ENCODE measurements around the gene NR2F6.

Gene NR2F6

DNA sequence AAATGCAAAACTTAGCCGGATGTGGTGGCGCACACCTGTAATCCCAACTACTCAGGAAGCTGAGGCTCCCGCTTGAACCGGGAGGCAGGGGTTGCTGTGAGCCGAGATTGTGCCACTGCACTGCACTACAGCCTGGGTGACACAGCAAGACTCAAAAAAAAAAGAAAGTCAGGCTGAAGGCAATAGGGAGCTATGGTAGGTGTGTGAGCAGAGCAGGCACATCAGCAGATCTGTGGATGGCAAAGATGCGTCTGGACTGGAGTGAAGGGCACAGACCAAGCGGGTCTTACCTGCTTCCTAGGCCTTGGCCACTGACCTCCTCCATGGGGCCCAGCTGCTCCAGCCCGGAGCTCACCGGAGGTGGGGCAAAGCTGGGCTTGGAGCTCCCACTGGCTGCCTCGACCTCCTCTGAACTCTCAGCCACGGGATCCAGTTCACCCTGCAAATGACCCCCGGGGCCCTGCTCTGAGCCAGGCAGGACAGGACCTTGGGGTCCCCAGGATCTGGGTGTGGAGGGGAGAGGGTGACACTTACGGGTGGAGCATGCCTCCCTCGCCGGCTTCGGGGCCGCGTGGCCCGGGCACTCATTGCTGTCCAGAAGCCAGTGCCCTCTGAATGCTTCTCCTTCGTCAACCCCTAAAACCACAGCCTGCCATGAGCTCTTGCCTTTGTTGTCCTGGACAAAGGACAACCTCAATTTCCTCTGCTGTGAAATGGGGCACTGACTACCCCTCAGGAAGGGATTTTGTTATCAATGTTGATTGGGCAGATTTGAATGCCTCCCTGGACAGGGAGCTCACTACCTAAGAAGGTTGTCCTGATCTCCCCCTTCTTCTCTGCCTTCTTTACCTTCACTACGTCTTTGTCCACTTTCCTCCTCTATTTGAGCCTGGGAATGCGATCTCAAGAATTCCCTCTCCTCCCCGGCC lies 18.3 kb upstream of the NR2F6 start:
- no peak for DNase-seq

DNA sequence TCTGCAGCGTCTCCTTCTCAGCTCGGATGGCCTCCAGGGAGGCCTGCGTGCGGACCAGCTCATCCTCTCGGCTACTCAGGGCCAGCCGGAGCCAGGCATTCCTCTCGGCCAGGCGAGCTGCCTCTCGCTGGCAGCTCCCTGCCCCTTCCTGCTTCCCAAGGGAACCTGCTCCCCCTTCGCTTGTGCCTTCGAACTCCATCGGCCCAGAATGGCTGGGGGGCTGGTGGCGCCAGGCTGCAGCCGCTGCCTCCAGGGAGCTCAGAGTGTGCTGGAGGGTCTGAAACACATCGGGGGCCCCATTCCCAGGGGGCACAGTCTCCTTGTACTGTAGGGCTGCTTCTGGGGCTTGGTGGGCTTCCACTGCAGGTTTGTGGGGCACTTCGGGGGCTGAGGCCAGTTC lies 16.8 kb upstream of the NR2F6 start:
- DNase-seq: no peak

DNA sequence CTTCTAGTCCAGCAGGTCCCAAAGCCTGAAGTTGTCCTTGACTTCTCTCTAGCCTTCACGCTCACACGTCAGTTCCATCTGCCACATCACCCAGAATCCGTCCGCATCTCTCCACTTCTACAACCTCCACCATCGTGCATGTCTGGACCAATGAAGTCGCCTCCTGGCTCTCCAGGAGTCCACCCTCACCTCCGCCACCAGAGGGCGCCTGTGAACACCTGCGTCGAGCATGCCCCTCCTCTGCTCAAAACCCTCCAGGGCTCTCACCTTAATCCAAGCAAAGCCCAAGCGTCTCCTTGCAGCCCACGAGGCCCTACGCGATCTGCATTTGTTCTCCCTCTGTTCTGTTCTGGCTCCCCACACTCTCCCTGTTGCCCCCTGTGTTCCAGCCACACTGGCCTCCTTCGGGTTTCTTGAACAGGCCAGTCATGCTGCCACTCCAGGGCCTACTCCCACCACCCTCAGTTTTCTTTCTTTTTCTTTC lies 15.2 kb upstream of the NR2F6 start:
- peak; percentile 89 for DNase-seq

DNA sequence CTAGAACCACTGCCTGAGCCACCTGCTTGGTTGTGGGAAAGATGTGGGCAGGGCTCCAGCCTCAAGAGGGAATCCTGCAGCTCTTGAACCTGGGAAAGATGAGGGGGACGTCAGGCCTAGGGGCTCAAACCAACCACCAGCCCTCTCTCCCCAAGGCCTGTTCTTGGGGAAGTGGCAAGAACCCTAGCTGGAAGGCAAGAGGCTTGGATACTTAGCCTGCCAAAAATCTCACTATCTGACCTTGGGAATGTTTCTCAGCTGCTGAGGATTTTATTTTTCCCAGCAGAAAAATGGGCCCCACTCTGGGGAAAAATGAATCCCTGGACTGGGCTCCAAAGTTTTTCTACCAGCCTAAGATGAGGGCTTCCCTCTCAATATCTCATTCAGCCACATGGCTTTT lies 14.2 kb upstream of the NR2F6 start:
- no peak for DNase-seq

DNA sequence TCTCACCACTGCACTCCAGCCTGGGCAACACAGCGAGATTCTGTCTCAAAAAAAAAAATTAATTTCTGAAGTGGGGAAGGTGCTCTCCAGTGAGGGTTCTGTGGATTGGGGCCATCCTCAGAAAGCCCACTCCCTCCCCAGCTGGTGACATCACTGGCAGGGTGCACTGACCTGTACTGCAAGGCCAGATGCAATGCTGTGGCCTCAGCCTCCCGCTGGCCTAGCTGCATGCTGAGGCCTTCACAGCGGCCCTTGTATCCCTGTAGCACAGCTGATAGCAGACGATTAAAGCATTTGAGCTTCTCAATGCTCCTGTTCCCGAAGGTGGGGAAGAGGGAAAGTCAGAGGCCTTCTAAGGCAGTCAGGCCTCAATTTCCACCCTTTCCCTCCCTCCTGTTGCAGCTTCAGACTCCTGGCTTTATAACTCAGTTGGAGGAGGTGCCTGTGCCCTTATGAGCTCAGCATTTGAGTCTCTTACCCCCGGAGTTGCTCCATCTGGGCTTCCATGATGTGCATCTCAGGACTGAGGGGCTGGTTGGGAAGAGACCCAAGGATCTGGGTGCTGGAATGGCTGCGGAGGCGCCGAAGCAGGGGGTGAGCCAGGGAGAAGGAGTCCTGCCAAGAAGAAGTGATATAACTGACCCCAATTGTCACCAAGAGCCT lies 13.5 kb upstream of the NR2F6 start:
- no peak for DNase-seq

DNA sequence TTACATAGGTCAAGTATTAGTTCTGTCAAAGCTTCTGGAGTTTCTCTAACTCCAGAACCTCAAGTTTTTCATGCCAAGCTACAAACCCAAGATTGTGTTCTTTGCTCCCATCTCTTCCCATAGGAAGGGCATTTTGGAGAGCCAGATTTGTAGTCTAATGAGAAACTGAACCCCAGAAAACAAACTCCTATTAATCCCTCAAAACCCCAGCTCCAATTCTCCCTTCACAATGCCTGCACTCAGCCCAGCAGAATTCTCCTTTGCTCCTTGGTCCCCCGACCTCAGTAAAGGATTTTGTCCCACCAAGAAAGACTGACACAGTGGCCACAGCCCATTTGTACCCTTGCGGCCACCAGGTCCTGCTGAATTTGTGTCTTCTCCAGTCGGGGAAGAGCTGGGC lies 10.4 kb upstream of the NR2F6 start:
- no peak for DNase-seq

DNA sequence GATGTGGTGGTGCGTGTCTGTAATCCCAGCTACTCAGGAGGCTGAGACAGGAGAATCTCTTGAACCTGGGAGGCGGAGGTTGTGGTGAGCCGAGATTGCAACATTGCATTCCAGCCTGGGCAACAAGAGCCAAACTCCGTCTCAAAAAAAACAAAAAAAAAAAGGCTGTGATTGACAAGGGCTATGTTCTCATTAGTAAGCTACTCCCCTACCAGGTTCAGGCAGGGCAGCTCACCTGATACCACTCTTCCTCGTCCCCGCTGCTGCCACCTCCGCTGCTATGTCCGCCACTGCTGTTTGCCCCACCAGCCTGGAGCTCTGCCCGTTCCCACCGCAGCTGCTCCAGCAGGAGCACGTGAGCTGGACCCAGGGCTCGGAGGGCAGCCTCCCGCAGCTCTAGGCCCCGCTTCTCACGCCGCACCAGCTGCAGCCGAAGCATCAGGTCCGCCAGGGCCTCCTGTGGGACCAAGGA lies 9.5 kb upstream of the NR2F6 start:
- DNase-seq: no peak

DNA sequence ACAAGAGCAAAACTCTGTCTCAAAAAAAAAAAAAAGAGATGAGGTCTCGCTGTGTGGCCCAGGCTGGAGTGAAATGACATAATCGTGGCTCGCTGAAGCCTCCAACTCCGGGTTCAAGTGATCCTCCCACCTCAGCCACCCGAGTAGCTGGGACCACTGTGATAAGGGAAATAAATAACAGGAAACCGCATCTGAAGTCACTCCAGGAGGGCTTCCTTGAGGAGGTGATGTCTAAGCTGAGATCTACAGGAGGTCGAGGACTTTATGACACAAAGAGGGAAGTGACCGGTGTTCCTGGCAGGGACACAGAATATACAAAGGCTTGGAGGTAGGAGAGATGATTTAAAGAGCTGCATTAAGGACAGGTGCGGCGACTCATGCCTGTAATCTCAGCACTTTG lies 8.9 kb upstream of the NR2F6 start:
- DNase-seq: no peak

DNA sequence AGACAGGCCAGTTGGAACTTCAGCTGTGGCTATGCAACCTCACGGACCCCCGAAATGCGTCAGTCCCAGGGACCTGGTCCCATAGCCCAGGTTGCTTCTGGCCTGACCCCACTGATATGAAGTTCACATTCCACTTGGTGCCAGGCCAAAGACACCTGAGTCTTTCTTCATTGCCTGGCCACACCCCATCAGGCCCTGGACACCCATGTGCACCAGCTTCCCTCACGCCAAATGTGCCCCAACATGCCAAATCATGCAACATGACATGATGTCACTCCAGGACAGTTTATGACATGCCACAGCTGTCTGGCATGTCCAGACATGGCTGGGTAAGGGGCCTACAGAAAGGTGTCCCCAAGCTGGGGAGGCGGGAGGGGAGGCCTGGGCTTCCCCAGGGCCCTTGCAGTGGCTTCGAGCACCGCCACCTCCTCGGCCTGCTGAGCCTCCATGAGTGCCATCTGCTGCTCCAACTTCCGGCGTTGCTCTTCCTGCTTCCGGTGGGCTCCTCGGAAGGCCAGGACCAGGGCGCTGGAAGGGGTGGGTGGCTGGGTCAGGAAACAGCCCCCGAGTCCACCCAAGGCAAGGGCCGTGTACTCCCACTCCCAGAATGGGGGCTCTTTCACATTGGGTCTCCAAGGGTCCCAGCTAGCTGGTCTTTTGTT lies 4.3 kb upstream of the NR2F6 start:
- DNase-seq: no peak

DNA sequence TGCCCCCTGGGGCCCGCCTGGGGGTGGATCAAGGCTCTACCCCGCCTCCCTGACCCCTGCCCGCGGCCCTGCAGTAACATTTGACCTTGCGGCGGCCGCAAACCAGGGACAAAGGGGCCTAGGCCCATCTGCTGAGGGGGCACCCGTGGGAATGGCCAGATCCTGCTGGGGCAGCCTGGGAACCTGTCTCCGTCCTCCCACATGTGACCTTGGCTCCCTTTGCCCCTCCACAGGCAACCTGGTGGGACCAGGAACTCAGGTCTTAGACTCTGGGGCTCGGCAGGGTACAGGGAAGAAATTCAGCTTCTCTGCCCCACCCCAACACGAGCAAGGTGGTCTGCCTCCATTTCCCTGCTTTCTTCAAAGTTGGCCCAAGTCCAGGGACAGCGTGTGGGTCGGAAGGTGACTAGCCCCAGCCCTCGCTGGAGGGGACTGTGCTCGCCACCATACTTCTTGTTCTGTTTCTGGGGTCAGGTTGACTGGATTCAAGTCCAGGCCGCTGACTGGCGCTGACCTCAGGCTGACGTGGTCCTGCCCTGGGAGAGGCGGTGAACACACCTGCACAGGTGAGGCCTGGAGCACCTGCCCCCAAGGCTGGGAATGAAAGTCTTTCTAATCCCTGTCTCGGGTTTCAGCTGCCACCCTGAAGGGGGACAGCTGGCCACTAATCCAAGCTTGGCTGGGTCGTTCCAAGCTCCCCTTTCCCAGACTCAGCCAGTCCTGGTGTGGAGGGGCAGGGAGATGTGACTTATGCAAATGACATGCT lies 2.5 kb upstream of the NR2F6 start:
- DNase-seq: no peak

DNA sequence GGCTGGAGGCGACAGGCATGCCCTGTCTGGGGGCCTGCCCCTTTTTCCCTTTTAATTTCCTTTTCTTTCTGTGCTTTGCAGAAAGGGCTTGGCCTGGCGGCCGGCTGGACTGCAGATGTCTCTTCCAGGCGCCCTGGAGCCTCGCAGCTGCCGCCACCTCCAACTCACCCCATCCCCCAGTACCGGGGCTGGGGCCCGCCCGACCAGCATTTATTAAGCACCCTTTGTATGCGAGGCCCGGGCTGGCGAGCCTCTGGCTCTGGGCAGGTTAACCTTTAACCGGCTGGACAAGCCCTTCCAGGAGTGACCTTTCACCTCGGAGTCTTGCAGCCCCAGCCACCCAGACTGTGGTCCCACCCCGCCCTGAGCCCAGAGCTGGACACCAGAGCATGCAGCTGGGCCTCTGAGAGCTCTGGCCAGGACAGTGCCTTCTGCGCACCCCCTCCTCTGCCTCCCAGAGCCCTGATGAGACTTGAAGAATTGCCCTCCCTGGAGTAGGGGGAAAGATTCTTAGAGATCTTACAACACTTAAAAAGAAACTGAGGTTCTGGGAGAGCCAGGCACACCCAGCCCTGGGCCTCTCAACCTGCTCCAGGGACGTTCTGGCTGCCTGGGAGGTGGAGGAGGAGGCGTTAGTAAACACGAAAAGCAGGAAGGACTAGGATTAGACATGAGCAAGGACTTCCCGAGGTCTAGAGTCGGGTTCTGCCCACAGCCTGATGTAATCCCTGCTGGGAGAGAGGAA lies 1.1 kb upstream of the NR2F6 start:
- no peak for DNase-seq

DNA sequence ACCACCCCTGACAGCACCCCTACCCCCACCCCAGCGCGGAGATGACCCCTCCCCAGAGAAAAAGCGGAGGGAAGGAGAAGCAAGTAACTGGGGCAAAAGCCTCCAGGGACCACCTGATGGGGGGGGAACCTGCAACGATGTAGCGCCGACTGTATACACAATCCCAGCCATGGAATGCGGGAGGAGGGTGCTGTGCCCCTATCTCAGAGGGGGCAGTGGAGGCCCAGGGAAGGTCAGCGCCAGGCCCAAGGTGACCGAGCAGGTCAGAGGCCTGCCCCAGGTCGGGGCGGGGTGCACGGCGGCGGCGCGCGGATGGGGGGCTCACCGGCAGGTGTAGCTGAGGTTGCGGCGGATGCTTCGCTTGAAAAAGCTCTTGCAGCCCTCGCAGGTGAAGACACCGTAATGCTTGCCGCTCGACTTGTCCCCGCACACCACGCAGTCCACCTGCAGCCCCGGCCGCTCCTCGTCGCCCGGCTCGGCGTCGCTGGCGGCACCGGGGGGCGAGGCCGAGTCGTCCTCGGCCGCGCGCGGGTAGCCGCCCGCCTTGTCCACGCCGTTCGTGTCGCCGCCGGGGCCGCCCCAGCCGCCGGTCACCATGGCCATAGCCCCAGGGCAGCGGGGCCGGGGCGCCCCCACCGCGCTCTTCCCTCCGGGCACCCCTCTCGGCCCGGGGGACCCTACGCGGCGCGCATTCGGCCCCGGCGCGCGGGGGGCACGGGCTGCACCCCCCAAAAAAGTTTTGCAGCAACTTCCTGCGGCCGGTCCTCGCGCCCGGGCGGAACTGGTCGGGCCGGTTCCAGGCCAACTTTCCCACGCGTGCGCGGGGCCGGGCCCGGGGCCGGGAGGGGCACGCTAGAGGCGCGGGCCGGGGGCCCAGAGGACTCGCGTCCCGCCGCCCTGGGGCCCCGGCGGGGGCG lies 843 bp downstream of the NR2F6 start:
- DNase-seq: no peak

DNA sequence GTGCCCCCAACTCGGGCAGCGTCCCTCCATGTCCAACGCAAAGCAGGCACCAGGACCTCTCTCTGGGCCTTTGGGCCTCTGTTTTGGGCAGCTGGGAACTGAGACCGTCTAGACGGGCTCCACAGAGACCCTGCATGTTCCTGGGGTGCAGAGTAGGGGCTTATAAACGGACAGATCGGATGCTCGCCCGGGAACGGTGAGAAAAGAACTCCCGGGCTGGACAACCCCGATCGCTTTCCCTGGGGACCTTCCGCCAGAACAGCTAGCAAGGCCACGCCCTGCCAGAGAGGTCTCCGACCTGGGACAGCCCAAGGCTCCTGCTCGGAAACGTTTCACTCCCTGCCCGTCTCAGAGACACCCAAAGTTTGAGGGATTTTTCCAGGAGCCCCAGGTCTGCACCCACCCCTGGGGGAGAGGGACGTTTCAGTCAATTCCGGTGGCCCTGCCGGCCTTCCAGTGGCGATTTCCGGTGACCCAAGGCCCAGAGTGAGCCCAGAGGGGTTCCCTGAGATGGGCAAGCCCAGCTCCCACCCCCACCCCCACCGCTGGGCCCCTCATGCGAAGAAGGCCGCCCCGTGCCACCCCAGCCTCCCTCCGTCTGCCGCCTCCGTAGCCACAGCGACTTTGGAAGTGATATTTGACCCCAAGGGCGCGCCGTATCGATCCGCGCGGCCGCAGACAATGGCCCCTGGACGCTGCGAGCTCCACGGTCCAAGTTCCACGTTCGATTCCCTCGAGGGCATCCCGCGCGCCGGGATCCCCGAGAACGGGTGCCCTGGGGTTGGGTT lies 1.7 kb downstream of the NR2F6 start:
- DNase-seq: no peak

DNA sequence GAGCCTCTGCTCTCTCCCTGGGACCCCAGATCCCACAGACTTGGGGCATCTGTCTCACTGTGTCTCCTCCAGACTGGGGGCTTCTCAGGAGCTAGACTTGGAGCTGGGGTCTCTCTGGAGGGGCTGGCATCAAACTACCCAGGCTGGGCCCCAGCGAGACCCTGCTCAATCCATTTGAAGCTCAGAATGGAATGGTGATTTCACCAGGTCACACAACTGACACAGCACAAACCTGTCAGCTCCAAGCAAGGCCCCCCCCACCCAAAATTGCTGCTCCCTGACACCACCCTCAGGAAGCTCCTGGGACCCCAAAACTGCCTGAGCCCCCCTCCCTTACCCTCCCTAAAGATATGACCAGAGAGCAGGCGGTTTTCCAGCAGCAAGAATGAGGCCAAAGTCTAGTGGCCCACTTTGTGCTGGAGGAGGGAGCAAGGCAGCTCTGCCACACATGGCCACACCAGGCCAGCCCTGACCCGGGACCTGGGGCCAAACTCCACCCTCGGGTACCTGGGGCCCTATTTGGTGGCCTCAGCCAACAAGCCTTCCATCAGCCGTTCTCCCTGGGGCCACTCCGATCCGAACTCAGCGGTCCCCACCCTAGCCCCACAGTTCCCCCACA lies 2.4 kb downstream of the NR2F6 start:
- DNase-seq: no peak

DNA sequence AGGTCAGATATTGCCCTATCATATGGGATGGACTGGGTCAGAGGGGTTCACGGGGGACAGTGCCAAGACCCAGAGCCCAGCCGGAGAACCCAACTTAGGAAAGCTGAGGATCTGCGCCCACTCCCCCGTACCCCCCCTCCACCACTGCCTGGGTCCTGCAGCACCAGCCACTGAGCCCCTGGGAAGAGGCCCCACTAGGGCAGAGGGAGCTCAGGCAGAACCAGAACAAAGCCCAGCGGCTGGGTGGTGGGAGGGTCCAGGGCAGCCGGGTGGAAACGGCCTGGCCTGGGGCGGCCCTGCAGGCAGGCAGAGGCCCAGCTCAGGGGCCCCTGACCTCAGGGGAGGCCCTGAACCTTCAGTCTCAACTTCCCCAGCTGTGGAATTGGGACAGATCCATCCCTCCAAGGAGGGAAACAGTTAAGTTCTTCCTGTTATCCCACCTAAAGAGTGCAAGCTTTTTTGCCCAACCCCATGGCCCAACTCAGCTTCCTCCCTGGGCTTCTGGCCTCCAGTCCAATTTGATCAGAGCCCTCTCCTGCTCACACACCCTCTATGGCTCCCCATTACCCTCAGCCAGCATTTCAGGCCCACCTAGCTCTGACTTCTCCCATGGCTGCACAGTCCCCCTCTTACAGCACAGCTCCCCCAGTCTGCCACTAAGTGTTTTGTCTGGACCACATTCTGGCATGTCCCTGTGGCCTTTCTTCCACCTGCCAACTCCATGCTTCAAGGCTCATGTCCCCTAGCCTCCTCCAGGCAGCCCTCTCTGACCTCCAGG lies 3.1 kb downstream of the NR2F6 start:
- DNase-seq: no peak

DNA sequence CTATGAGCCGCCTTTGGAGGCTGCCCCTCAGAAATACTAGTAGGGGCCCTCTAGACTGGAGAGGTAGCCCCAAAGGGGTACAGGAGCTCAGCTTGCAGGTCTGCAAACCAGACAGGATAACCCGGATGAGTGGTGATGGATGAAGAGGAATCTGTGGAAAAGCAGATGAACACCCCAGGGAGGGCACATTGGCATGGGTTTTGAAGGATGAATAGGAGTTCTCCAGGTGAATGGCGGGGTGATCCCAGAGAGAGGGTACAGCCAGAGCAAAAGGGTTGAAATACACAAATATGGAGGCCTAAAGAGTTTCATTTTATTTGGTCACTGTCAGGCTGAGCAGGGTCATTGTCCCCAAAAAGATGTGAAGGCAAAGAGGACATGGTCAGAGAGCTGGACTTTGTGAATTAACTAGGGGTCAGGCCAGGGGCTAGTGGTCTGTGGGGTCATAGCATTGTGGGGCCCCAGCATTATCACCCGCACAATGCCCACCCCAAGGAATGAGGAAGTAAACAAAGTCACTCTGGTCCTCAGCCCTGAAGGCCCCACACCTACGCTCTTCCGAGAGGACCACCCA lies 4.8 kb downstream of the NR2F6 start:
- no peak for DNase-seq

DNA sequence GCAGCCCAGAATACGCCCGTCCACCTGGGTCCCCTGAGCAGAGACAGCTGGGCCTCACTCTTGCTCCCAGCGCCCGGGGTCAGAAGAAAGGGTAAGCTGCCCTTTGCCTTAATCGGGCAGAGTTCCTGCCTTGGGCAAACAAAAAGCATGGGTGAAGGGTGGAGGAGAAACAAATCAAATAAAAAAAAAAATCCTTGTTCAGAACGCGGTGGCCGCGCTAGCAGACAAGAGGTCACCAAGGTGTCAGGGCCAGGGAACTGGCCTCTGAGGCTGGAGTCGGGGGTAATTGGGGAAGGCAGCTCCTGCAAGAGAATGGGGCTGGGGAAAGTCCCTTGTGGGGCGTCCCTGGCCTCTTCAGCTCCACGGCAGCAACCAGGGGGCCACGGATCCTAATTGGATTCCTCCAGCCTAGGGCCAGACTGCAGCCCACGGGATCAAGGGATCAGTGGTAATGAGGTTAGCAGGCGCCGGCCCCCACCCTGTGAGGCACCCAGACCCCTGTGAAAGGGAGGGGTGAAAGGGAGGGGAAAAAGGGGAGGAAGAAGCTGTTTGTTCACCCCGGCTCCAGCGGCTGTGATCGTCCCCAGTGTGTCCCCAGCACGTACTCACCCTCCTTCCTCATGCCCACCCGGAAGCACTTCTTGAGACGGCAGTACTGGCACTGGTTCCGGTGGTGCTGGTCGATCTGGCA lies 5.5 kb downstream of the NR2F6 start:
- DNase-seq: no peak
